Activated CD8-positive, alpha-beta memory T cell treated with anti-CD3 and anti-CD28 coated beads, Interleukin-2, amount 50 U/mL, for 24 hours (primary cell): ENCODE data around the gene PIAS1.
"Not testable (repeated sequence)": the region's sequence is repeated elsewhere in the genome, so short reads cannot be mapped to it uniquely, and the experiment has no call there.

Experiments
- DNase-seq: peaks from one replicate; pipeline ENCODE4 v3.0.0-alpha.2; 2020; ENCODE audit errors: extremely low read depth

PIAS1 gene

DNA sequence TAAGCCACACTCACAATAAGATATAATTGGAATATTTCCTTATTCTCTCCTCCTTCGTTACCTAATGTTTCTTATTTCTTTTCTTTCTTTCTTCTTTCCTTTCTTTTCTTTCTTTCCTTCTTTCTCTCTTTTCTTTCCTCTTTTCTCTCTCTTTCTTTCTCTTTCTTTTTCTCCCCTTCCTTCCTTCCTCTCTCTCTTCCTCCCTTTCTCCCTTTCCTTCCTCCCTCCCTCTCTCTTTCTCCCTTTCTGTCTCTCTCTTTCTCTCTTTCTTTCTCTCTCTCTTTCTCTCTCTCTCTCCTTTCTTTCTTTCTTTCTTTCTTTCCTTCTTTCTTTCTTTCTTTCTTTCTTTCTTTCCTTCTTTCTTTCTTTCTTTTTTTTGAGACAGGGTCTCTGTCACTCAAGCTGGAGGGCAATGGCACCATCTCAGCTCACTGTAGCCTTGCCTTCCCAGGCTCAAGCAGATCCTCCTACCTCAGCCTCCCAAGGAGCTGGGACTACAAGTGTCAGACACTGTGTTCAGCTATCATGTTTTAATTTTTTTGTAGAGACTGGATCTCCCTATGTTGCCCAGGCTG is 19.3 kb upstream of the PIAS1 start:
- DNase-seq = no peak

DNA sequence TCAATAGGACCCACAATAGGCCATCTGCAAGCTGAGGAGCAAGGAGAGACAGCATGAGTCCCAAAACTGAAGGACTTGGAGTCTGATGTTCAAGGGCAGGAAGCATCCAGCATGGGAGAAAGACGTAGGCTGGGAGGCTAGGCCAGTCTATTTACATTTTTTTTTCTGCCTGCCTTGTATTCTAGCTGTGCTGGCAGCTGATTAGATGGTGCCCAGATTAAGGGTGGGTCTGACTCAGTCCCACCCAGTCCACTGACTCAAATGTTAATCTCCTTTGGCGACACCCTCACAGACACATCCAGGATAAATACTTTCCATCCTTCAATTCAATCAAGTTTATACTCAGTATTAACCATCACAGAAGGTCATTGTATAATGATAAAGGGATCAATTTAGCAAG is 15.9 kb upstream of the PIAS1 start:
- DNase-seq = no peak

DNA sequence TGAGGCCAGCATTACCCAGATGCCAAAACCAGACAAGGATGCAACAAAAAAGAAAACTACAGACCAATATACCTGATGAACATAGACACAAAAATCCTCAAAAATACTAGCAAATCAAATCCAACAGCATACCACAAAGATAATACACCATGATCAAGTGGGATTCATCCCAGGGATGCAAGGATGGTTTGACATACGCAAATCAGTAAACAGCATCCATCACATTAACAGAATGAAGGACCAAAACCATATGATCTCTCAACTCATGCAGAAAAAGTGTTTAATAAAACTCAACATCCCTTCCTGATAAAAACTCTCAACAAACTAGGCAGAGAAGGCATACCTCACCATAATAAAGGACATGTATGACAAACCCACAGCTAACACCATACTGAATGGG is 14.0 kb upstream of the PIAS1 start:
- DNase-seq = no peak

DNA sequence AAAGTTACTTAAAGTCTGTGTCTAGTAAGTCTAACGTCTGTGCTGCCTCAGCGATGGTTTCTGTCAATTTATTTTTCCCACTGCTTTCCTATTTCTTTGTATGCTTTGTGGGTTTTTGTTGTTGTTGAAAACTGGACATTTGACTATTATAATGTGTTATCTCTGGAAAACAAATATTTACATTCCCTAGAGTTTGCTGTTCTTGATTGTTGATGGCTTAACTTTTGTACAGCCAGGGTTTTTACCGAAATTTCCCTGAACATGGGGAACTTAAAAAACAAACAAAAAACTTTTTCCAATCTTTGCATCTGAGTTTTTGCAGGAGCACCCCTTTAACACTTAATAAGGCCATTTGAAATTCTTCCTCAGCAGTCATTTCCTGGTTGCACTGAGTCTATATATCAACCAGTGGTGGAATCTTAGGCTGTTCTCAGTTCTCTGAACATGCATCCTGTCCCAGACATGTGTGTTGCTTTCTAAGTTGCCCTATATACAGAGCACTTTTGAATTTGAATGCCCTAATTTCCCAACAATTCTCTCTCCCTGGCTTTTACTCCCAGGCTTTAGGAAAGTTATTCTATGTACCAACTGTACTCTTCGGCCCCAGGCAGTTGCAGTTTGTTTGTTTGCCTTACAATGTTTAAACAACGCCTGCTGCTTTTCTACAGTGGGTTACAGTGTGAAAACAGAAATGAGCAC is 11.8 kb upstream of the PIAS1 start:
- no peak for DNase-seq

DNA sequence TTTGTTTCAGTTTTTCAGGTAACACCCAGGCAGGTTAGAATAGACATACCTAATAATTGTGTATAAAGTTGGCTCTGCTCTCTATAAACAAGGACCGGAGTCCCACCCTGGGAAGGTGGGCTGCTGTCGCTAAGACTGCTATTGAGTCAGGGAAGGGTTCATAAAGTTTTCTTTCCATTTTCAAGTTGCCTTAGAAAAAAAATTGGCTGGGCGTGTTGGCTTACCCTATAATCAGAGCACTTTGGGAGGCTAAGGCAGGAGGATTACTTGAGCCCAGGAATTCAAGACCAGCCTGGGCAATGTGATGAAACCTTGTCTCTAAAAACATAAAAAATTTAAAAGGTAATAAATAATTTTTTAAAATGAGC is 11.3 kb upstream of the PIAS1 start:
- no peak for DNase-seq

DNA sequence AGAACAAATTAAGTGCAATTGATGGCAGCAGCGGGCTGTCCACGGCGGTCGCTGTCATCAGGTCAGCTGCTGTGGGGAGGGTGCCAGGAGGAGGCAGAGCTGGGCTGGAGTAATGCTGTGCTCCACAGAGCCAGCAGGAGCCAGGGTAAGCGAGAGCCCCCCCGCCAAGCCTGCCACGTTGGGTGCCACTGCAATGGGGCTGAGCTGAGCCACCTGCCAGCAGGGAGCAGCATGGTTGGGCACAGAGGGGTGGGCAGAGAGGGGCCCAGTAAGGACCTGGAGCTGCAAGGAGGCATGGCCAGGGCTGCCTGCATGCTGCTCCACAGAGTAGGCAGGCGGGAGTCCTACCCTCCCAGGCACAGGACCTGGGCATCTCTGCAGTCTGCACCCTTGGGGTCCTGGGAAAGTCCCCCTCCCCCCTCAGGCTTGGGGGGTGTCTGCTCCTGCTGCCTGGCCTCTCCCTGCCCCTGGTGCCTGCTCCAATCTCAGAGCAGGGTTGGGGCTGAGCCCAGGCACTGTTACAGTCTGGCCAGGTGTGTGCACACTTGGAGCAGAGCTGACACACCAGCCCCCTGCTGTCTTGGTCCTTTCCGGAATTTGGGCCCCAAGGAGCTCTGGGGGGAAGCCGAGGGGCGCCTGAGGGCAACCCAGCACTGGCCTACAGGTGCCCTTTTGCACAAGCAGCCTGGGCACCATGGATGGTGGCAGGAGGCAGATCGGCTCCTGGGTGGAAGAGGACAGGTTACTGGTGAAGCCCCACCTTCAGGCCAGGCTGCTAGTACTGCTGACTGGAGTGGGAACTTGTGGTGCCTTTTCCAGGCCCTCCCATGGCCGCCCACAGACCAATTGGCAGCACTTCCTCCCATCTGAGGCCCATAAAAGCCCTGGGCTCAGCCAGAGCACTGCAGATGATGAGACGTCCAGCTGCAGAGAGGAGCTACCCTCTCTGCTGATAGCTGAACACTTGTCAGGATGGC is 8.5 kb upstream of the PIAS1 start:
- DNase-seq = no peak

DNA sequence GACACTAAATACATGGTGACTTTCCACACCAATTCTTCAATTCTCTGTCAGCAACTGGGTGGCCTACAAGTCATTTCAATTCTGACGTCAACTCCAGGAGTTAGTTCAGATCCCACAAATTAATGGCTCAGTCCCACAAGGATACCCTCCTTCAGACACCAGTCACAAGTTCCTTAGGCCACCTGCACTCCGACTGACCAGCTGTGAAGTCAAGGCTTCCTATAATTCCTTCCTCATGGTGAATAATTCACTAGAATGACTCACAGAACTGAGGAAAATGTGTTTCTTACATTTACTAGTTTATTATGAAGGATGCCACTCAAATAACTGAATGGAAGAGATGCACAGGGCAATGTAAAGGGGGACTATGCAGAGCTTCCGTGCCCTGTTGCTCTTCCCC is 6.3 kb upstream of the PIAS1 start:
- DNase-seq = no peak

DNA sequence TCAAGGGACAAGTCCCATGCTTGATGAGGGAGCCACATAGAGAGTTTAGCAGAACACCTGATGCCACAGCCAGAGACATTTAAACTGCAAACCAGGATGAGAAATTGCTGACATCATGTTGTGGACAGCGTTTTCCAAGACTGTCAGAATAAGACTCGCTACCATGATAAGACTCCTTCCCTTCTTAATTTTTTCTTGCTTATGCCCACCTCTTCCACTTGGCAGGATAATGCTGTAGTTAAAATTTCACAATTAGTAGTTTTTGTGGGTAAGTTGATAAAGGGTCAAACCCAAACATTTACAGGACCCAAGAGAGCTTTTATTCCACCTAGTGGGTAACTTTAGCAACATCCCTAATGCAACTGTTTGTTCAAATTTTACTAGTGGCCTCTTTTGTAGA is 3.0 kb upstream of the PIAS1 start:
- DNase-seq = no peak

DNA sequence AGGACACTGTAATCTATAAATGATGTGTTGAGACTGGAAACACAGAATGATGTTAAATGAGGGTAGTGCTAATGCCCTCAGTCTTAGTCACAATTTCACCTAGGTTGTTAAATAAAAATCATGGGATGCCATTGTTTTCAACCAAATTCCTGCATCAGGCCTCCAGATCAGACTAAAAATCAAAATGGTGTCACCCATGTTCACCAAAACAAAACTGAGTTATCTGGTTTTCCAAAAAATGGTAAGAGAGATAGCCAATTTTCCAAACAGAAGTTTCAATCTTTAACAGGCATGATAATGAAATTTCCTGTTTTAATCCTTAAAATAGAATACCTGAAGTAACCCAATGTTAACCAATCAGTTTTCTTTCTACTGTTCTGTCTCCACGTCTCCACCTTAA is 2.2 kb upstream of the PIAS1 start:
- no peak for DNase-seq

DNA sequence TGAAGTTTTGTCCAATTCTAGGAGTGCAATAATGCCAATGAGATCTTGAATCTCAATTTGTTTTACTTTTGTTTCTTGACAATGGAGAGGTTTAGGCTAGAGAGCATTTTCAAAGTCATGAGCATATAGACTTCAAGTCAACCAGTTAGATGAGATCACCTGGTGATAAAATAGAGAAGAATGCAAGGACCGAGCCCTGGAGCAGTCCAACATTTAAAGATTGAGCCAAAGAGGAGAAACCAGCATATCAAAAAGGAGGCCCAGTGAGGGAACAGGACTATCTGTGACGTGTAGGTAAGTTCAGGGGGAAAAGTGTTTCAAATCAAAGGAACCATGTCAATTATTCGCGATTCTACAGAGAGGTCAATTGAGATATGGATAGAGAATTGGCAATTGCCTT is 1.7 kb upstream of the PIAS1 start:
- DNase-seq = no peak

DNA sequence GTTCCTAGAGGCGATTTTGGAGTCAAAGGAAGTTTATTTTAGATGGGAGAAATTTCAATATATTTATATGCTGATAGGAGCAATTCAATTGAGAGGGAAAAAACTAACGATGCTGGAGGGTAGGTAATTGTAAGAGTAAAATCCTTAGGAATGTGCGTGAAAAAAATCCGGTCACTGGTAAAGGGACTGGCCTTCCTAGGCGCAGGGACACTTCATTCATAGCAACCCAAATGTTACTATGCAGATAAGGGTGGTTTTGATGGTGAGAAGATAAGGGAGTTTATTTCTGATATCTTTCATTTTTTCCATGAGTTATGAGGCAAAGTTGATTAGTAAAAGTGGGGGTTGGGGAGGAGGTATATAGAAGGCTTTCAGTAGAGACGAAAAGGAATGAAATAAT is 1.1 kb upstream of the PIAS1 start:
- no peak for DNase-seq

DNA sequence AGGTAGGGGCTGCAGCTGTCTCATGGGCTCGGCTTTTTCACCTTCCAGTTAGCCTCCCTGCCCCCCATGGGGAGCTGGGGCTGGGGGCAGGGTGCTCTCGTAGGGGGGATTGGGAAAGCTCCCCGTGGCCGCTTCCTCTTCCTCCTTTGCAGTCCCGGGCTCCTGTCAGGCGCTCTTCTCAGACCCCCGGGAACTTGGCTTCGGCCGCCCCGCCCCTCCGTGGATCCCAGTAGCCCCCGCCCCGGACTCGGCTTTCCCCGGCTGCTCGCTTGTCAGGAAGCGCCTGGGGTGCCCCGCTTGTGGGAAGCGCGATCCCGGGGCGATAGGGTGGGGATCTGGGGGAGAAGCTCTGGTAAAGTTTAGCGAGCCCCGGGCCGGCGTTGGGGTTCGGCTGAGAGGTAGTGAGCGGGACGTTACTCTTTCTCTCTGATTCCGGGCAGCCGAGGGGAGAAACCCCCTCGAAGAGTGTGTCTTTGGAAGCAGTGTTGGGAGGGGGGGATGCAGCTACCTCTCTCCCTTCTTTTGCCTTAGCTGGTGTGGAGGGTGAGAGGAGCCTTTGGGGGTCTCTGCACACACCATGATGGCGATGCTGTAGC is 611 bp downstream of the PIAS1 start:
- DNase-seq = peak; percentile 5

DNA sequence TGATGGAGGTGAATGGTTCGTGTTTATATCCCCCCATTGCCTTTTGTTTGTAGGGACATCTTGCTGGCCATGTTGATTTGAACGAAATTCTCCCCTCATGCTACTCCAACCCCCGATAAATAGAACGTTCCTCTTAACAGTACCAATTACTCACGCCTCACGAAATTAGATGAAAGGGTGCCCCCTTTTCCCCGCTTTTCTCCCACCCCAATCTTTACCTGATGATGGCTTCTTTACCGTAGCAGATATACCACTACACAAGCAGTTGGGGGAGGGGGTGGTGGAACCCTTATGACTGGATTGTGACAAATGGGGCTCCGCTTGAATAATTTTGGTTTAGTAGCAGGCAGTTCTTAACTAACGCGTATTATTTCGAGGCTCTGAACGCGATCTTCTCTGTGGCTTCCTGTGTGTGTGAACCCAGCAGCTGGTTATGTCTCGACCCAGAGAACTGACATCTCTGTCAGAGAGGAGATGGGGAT is 1.1 kb downstream of the PIAS1 start:
- peak; percentile 42 for DNase-seq

DNA sequence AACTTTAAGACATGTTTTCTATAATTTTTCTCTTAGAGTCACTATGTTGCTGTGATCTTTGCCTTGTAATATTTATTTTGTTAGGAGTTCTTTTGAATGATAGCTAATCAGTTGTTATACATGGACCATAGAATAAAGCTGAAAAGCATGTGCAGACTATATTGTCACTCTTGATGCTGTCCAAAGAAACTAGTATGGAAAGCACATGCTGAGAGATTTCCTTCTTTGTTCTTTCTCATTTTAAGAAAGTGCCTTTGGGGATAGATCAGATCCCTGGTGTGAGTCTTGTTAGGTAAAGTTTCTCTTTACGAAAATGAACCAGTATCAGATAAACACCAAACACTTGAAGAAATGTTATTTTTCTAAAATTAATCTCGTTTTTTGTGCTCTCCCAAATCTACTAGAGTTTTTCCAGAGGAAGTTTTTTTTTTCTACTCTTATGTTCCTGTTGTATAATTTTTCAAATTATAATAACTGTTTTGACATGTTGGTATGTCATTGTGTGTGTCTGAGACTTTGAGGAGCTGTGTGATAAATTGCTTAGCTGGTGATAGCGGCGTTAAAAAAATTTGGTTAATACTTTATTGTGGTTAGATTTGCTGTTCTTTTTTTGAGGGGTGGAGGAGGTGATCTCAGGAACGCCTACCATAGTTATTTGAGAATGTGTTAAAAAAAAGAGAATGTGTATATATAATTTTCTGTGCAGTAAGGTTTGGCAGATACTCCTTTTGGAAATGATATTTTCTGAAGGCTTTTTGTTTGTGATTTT is 2.2 kb downstream of the PIAS1 start:
- no peak for DNase-seq

DNA sequence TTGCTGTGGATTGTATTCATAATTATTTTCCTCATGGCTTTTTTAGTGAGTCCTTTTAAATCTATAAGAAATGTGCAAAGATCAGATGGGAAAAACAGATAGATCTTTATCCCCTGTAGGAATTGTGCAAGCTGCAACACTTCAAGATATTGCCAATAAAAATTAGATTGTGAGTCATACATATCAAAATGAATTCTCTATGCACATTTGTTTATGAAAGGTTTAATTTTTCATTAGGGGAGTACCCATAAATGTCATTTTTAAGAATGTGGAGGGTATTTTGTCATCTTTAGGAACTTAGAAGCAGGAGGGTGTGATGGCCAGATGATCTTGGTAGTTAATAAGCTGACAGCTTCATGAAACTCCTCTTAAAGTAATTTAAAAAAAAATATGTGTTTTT is 2.9 kb downstream of the PIAS1 start:
- no peak for DNase-seq

DNA sequence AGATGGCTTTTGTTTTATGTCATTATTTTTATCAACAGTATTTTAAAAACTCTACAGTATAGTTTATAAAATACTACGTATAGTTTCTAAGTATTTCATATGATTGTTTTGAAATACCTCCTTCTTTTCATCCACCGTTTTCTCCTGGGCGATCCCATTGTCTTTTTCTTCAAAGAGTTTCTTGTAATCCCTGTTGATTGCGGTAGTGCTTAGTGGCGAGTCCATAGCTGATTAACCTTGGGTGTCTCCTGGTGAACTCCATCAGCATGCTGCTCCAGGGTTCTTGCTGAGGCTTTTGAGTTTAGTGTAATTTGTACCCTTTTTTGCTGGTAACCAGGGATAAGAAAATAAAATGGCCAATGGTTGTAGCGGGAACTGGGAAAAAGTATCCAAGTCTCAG is 3.6 kb downstream of the PIAS1 start:
- DNase-seq = no peak

DNA sequence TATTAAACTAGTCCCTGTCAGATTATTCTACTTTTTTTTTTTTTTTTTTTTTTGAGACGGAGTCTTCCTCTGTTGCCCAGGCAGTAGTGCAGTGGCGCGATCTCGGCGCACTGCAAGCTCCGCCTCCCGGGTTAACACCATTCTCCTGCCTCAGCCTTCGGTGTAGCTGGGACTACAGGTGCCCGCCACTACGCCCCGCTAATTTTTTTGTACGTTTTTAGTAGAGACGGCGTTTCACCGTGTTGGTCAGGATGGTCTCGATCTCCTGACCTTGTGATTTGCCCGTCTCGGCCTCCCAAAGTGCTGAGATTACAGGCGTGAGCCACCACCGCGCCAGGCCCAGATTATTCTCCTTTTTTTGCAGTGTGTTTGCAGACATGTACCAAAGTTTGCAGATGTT is 4.9 kb downstream of the PIAS1 start:
- not testable (repeated sequence) for DNase-seq

DNA sequence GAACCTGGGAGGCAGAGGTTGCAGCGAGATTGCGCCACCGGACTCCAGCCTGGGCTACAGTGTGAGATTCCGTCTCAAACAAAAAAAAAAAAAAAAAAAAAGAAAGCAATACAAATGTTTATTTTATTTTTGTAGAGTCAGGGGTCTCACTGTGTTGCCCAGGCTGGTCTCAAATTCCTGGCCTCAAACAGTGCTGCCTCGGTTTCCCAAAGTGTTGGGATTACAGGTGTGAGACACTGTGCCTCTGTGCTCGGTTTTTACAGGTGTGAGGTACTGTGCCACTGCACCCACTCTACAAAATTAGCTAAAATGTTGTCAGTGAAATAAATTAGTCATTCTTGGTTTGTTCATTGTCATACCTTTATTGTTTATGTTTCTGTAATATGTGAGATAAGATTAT is 5.5 kb downstream of the PIAS1 start:
- no peak for DNase-seq

DNA sequence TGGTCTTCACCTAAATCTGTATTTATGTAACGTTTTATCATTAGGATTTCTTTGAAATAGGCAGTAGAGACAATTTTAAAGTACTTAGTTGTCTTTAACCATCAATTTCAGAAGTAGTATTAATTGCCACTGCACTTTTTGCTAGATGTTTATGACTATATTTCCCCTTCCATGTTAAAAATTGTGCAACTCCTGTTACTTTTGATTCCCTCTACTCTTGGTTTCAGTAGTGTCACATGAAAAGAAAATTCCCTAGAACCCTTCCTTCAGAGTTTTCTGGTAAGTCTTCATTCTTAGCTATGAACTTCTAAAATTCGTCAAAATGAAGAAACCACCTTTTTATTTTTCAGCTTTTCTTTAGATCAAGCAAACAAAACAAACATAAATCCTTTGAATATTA is 7.1 kb downstream of the PIAS1 start:
- DNase-seq = no peak

DNA sequence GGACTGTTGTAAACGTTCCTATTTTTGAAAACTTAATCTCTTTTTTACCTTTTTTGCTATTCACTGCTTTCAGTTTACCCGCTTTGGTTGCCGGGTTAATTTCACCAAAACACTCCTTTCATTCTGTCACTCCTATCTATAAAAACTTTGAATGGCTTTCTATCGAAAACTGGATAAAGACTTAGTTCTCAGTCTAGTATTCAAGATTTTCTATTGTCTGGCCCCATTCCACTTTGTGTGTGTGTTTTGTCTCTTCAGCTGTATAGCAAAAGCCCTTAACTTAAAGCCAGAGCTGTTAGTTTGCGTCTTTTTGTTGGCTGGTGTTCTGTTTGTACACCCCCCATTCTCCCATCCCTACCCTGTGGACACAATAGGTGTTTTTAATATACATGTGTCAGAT is 7.5 kb downstream of the PIAS1 start:
- DNase-seq = no peak

DNA sequence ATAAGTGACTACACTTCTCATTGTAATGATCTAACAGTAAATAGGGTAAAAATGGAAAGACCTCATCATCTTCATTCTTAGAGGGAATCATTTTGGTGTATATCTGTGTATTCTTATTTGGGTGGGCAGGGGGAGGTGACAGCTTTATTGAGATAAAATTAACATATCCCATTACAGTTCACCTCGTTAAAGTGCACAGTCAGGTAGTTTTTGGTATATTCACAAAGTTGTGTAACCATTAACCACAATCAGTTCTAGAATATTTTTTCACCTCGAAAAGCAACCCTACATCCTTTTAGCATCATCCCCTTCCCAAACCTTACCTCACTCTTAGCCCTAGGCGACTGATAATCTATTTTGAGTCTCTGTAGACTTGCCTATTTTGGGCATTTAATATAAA is 8.1 kb downstream of the PIAS1 start:
- no peak for DNase-seq
